T1000 (cell line): ENCODE data around the gene FHOD1.

ENCODE experiments used
- DNase-seq: peaks from one replicate; lab custom pipeline; 2025; ENCODE audit warnings: mixed read lengths; lab: John Stamatoyannopoulos, UW

The FHOD1 gene

GRCh38 chr16:67247192-67248072 lies at the start of gene FHOD1:
FHOD1 (minus strand) TSS chr16:67247481; CDS start chr16:67247410, 71 bp downstream.
- peak; percentile 93 for DNase-seq

- DNase-seq: no peak
Observed at GRCh38 chr16:67296420-67296819, 49.1 kb upstream of the FHOD1 start.

- DNase-seq: no peak
Observed at GRCh38 chr16:67294938-67295361, 47.7 kb upstream of the FHOD1 start.

DNA sequence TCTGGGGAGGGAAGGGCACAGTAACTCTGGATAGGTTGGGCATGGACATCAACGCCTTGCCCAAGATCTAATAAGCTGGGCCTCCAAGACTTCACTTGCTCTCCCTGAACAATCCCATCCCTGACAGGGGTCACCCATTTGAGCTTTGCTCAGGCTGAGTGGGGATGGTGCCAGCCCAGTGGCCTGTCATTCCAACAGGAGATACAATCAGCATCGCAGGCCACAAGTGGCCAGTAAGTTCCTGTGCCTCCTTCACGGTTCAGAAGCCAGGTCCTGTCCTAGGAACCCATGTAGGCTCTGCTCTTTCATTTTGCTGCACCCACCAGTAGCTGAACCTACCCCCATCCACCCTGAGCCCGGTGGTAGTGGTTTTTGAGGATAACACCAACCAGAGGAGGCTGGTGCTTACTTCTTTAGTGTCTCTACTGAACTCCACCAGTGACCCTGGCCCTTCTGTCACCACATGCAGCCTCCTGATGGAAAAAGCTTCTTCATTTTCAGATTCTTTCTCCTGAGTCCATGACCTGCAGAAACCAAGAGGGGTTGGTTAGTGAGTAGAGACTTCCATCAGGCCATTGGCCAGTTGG lies 47.0 kb upstream of the FHOD1 start:
- DNase-seq: no peak

DNA sequence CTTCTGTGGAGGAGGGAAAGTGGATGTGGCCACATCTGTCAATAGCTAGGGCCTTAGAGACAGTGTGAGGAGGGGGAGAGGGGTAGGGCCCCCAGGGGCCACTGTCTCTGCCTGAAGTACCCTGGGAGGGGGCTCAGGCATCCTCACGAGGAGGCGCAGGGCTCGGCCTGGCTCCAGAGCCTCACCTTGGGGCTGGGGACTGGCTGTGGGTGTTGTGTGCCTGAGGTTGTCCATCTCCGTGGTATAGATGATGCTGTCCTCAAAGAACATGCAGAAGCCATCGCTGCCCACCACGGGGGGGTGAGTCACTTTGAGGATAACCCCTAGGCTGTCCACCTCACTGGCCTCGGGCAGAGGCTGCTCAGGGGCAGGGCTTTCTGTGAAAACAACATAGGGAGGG lies 44.2 kb upstream of the FHOD1 start:
- DNase-seq: no peak

DNA sequence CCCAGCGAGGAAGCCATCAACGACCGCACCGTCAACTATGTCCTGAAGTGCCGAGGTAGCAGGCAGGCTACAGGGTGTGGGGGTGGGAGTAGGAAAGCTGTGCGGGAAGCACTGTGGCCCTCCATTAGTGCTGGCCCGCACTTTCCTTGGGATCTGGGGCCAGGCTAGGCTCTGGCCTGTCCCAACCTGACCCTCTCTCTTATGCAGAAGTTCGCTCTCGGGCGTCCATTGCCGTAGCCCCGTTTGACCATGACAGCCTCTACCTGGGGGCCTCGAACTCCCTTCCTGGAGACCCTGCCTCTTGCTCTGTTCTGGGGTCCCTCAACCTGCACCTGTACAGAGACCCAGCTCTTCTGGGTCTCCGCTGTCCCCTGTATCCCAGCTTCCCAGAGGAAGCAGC lies 40.7 kb upstream of the FHOD1 start:
- no peak for DNase-seq

- no peak for DNase-seq
Observed at GRCh38 chr16:67286441-67287235, 39.4 kb upstream of the FHOD1 start.

- DNase-seq: no peak
Observed at GRCh38 chr16:67284699-67285646, 37.7 kb upstream of the FHOD1 start.

- DNase-seq: no peak
Observed at GRCh38 chr16:67283826-67284555, 36.7 kb upstream of the FHOD1 start.

DNA sequence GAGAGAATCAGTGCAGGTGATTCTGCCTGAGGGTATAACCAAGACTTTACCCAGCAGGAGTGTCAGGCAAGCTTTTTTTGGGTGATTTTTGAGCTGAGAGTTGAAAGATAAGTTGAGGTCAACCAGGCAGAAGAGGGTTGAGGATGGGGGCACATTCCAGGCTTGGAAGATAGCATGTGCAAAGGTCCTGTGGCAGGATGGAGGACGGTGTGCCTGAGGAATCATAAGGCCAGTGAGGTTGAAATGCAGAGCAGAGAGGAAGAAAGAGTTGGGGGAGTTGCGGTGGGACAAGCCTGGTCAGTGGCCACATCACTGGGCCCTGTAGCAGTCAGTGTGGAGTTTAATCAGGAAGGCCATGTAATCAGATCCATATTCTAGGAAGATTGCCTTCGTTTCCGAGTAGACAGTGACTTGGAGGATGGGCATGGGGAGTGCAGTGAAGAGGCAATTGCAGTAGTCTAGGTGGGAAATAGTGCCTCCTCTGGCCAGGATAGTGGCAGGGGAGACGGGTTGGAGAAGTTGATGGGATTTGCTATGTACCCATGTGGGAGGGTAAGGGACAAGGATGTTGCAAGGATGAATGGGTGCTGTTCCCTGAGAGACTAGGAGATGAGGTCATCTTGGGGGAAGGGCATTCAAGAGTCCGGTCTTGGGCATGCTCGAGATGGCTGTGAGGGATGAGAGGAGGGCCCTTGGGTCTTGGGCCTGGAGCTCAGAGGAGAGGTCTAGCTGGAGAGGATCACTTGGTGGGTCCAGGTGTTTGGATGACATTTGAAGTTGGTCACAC lies 36.0 kb upstream of the FHOD1 start:
- no peak for DNase-seq

GRCh38 chr16:67282447-67282805 lies 35.1 kb upstream of the FHOD1 start:
- DNase-seq: no peak

DNA sequence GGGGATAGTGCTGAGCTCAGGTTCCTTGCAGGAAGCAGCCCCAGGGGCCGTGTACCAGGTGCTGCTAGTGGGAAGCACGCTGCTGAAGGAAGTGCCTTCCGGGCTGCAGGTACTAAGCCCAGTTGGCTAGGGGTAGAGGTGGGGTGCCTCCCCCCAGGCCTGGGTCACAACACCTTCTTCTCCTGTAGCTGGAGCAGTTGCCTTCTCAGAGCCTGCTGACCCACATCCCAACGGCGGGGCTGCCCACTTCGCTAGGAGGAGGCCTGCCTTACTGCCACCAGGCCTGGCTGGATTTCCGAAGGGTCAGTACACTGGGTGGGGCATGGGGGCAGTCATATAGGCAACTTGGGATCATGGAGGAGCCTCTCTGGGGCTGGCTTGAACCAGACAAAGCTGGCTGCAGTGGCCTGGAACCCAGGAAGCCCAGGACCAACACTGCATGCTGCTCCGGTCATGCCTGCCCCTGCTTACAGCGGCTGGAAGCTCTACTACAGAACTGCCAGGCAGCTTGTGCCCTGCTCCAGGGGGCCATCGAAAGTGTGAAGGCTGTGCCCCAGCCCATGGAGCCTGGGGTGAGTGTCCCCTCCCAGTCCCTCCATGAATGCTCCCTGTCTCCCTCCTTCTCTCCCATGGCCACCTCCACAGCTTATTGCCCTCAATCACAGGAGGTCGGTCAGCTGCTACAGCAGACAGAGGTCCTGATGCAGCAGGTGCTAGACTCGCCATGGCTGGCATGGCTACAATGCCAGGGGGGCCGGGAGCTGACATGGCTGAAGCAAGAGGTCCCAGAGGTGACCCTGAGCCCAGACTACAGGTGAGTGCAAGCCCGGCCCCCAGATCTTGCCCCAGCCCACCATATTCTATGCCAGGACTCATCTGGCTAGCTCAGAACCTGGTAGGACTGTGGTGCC lies 34.5 kb upstream of the FHOD1 start:
- DNase-seq: no peak

- no peak for DNase-seq
Observed at GRCh38 chr16:67280090-67281015, 33.1 kb upstream of the FHOD1 start.

- DNase-seq: peak; percentile 52
Observed at GRCh38 chr16:67279296-67280089, 32.2 kb upstream of the FHOD1 start, which contains the start of gene PLEKHG4. PLEKHG4 (plus strand) TSS chr16:67279532; CDS start chr16:67280045, 513 bp downstream.

- no peak for DNase-seq
Observed at GRCh38 chr16:67278773-67279295, 31.6 kb upstream of the FHOD1 start.

DNA sequence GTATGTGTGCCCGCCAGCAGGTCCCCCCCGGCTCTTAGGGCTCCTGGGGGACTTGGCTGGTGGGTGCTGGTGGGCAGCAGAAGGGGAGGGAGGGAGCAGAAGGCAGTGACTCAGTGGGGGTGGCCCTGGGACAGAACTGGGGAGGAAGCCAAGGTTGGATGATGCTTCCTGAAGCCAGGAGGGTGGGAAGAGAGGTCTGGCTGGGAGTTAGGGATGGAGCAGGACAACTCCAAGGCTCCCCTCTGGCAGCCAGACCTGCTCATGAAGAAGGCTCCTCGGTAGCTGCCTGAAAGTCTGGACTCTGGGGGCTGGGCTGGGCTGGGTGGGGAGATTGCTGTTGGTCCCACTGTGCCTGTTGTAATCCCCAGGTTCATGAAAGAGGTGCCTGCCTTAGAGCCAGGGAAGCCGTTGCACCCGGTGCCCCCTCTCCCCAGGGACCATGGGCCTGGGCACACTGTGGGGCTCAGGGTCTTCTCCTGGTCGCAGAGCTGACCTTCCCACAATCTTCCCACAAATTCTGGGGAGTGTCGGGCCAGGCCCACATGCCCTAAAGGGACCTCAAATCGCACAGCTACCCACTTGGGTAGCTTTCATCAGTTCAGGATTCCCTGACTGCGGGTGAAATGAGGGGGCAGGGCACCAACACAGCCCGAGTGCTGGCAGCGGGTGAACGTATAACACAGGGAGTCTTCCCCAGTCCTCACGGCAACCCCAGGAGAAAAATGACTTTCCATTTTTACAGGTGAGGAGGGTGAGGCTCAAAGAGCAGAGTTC lies 30.9 kb upstream of the FHOD1 start:
- DNase-seq: peak; percentile 50
